MM.1S (cell line): ENCODE measurements around the gene TMPRSS7.
A peak's percentile ranks its signal among the peaks of the same experiment; 100 is the strongest.

Experiments
- DNase-seq: peaks from one replicate; pipeline ENCODE4 v3.0.0-alpha.2; 2015
- H2AFZ ChIP-seq: fragments of 300-600 bp; sonication (generic); 2 replicates; pipeline ENCODE4 v1.6.0; 2016; ENCODE audit warnings: antibody characterized with exemption, low read length
- H3F3A ChIP-seq: fragments of 300-600 bp; sonication (generic); 2 replicates; pipeline ENCODE4 v1.6.1; 2016; ENCODE audit warnings: mild to moderate bottlenecking, antibody characterized with exemption, low read length, moderate library complexity, mixed read lengths; ENCODE audit not compliant: insufficient read depth
- H3K27ac ChIP-seq: fragments of 300-600 bp; sonication (generic); 2 replicates; pipeline ENCODE4 v1.5.1; 2016; ENCODE audit warnings: mild to moderate bottlenecking, low read length
- H3K27me3 ChIP-seq: fragments of 300-600 bp; sonication (generic); replicated peaks from 2 replicates; pipeline ENCODE4 v1.6.0; 2016; ENCODE audit warnings: low read length; ENCODE audit not compliant: insufficient read depth
- H3K36me3 ChIP-seq: fragments of 300-600 bp; sonication (generic); replicated peaks from 2 replicates; pipeline ENCODE4 v1.6.1; 2016; ENCODE audit warnings: mild to moderate bottlenecking, low read length, mixed read lengths; ENCODE audit not compliant: insufficient read depth
- H3K4me1 ChIP-seq: fragments of 300-600 bp; sonication (generic); 2 replicates; pipeline ENCODE4 v1.6.1; 2016; ENCODE audit warnings: low read length, mixed read lengths
- H3K4me2 ChIP-seq: fragments of 300-600 bp; sonication (generic); 2 replicates; pipeline ENCODE4 v1.6.0; 2016; ENCODE audit warnings: low read depth, low read length
- H3K4me3 ChIP-seq: fragments of 300-600 bp; sonication (generic); 2 replicates; pipeline ENCODE4 v1.5.1; 2016; ENCODE audit warnings: low read length, mixed read lengths
- H3K79me2 ChIP-seq: fragments of 300-600 bp; sonication (generic); 2 replicates; pipeline ENCODE4 v1.6.1; 2016; ENCODE audit warnings: mixed run types, low read length, mixed read lengths
- H3K9ac ChIP-seq: fragments of 300-600 bp; sonication (generic); 2 replicates; pipeline ENCODE4 v1.6.1; 2016; ENCODE audit warnings: low read length, mixed read lengths
- H3K9me2 ChIP-seq: fragments of 300-600 bp; sonication (generic); replicated peaks from 2 replicates; pipeline ENCODE4 v1.6.1; 2016; ENCODE audit warnings: mild to moderate bottlenecking, low read length, mixed read lengths; ENCODE audit not compliant: insufficient read depth
- H3K9me3 ChIP-seq: fragments of 300-600 bp; sonication (generic); replicated peaks from 2 replicates; pipeline ENCODE4 v1.6.1; 2016; ENCODE audit warnings: mild to moderate bottlenecking, low read length, mixed read lengths; ENCODE audit not compliant: insufficient read depth
- H4K20me1 ChIP-seq: fragments of 300-600 bp; sonication (generic); 2 replicates; pipeline ENCODE4 v1.6.1; 2016; ENCODE audit warnings: mild to moderate bottlenecking, low read length, moderate library complexity, mixed read lengths; ENCODE audit not compliant: insufficient read depth
- EZH2 ChIP-seq: fragments of 300-600 bp; sonication (generic); optimal IDR thresholded peaks from 2 replicates; pipeline ENCODE3; 2017; ENCODE audit warnings: low read depth, mild to moderate bottlenecking, antibody characterized with exemption, low read length, mixed read lengths
- EZH2phosphoT487 ChIP-seq: fragments of 300-600 bp; sonication (generic); IDR thresholded peaks from 2 replicates; pipeline ENCODE4 v1.6.1; 2018; ENCODE audit warnings: antibody characterized with exemption, low read length
- TF ChIP-seq, protein P1 (sequence below): fragments of 300-600 bp; sonication (generic); IDR thresholded peaks from 2 replicates; pipeline ENCODE4 v1.5.1; 2016; ENCODE audit warnings: antibody characterized with exemption, low read length, mixed read lengths

TMPRSS7 gene

GRCh38 chr3:112012205-112012992 is 22.1 kb upstream of the TMPRSS7 start:
- Histone ChIP-seq H4K20me1 (no peaks in the 10 kb centered on the region), H3K9me3 (no peaks in the 10 kb centered on the region), H3K4me3 (no peak overlapping the region), H2AFZ (peak overlapping the region; percentile 71; the same call in 1 of the 2 replicates), H3K4me2 (no peak overlapping the region), H3K27me3 (no peaks in the 10 kb centered on the region), H3K79me2 (no peaks in the 10 kb centered on the region), H3K4me1 (peaks cover 5% of the 10 kb centered on the region; the same call in 1 of the 2 replicates), H3K36me3 (no peaks in the 10 kb centered on the region), H3K27ac (no peak overlapping the region), H3F3A (no peaks in the 10 kb centered on the region), H3K9me2 (no peaks in the 10 kb centered on the region), H3K9ac (no peak overlapping the region)
- TF ChIP-seq EZH2phosphoT487 (no peak), EZH2 (no peak)
- TF ChIP-seq, protein P1, sequence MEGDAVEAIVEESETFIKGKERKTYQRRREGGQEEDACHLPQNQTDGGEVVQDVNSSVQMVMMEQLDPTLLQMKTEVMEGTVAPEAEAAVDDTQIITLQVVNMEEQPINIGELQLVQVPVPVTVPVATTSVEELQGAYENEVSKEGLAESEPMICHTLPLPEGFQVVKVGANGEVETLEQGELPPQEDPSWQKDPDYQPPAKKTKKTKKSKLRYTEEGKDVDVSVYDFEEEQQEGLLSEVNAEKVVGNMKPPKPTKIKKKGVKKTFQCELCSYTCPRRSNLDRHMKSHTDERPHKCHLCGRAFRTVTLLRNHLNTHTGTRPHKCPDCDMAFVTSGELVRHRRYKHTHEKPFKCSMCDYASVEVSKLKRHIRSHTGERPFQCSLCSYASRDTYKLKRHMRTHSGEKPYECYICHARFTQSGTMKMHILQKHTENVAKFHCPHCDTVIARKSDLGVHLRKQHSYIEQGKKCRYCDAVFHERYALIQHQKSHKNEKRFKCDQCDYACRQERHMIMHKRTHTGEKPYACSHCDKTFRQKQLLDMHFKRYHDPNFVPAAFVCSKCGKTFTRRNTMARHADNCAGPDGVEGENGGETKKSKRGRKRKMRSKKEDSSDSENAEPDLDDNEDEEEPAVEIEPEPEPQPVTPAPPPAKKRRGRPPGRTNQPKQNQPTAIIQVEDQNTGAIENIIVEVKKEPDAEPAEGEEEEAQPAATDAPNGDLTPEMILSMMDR = no peak
- no peak for DNase-seq

GRCh38 chr3:112013058-112013783 is 21.3 kb upstream of the TMPRSS7 start:
- TF ChIP-seq, protein P1 = peak; percentile 67
- TF ChIP-seq EZH2phosphoT487 (no peak), EZH2 (no peak)
- Histone ChIP-seq H3K9ac (no peak overlapping the region), H3K4me2 (peak overlapping the region; percentile 64), H3K27ac (no peak overlapping the region), H3K79me2 (no peaks in the 10 kb centered on the region), H2AFZ (peak overlapping the region; percentile 71), H3K9me3 (no peaks in the 10 kb centered on the region), H3K4me1 (peaks cover 5% of the 10 kb centered on the region; the same call in 1 of the 2 replicates), H3K9me2 (no peaks in the 10 kb centered on the region), H3K4me3 (no peak overlapping the region), H3K27me3 (no peaks in the 10 kb centered on the region), H4K20me1 (no peaks in the 10 kb centered on the region), H3K36me3 (no peaks in the 10 kb centered on the region), H3F3A (no peaks in the 10 kb centered on the region)
- DNase-seq = peak; percentile 85

DNA sequence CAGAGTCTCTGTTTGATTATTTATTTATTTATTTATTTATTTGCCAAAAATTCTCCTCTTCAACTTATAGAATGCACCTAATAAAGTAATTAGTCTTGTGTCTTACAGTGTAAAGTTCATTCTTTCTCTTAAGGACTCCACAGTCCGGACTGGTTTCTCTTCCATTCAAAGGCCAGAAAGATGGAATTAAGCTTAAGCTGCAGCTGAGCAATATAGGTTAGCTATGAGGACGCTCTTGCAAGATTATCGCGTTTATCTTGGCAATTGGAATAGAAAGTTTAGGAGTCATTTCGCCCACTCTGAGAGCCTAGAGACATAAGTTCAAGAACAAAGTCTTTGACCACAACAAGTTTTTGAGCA is 20.8 kb upstream of the TMPRSS7 start:
- Histone ChIP-seq H3K27me3 (no peaks in the 10 kb centered on the region), H3K9me2 (no peaks in the 10 kb centered on the region), H3K27ac (no peak overlapping the region), H3K4me1 (peaks cover 5% of the 10 kb centered on the region; the same call in 1 of the 2 replicates), H3K9ac (no peak overlapping the region), H3K79me2 (no peaks in the 10 kb centered on the region), H3F3A (no peaks in the 10 kb centered on the region), H2AFZ (peak overlapping the region; percentile 71), H3K9me3 (no peaks in the 10 kb centered on the region), H3K4me2 (peak overlapping the region; percentile 64), H3K36me3 (no peaks in the 10 kb centered on the region), H3K4me3 (peak overlapping the region; percentile 28; the same call in 1 of the 2 replicates), H4K20me1 (no peaks in the 10 kb centered on the region)
- TF ChIP-seq EZH2 = no peak
- TF ChIP-seq, protein P1 = no peak
- no peak for TF ChIP-seq EZH2phosphoT487
- DNase-seq = no peak
